Measurements from ENCODE around the gene SMG5. TPM values are rescaled to one million over a fixed set of nuclear protein-coding genes. Genes with fewer than 3 reads are reported as not detected.
A peak's percentile ranks its signal among the peaks of the same experiment; 100 is the strongest.

The SMG5 gene
- total RNA-seq, 2 experiments from 2014 or later, result 89.4 to 103 TPM

DNA sequence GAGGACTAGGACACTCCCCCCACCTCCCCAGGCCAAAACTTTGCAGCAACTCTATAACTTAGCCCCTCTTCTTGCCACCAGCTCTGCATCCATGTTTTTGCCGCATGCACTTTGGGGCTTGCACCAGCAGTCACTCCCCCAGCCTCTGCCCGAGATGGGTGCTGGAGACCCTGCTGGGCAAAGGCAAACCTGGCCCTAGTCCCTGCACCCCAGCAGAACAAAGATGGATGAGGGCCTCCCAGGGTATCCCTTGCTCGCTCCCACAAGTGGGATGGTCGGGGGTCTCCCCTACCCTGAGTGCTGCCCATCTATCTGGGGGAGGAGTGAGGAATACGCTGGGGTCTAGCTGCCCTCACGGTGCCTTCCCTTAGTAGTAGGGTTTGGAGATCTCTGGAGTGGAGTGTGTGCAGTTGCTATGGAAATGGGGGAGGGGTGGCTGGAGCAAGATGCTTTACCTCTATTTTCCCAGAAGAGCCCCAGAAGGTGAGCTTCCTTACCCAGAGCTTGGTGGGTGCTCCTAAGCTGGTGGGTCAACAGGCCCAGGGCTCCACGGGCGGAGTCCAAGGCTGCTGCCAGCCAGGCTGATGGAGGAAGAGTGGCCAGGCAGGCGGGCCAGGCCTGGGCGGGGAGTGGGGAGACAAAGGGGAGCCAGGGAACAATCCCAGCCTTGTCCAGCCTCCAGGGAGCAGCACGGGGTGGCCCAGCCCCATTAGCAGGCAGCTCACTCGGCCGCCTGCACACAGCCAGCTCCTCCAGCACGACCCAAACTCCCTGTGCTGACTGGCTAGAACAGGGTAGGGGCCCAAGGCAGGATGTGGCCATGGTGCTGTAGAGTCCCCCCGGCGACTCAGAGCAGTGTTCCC is 34.9 kb downstream of the SMG5 start, which contains the start of gene PAQR6:
TSS of gene PAQR6 (minus strand) at position 597 of the 863 bp plus-strand sequence. CDS start 1,325 bp downstream, outside the sequence.
- Mint-ChIP-seq H3K4me1 (peaks cover 36% of the 10 kb centered on the region), H3K27me3 (no peaks in the 10 kb centered on the region), H3K27ac (peak within 1 kb of the TSS; percentile 65), H3K9me3 (ENCODE audit: low read depth) (no peaks in the 10 kb centered on the region), H3K36me3 (peaks cover 2% of the 10 kb centered on the region), H3K4me3 (no peak within 1 kb of the TSS)
- no peak for DNase-seq
- ATAC-seq, result no peak
- CTCF ChIA-PET, result interaction anchor here (1.3 to 3.6 kb wide), 3 partner anchors 9 to 22 kb away, joined by 3 to 22 read pairs (median 4); no protein-coding TSS in a partner anchor

DNA sequence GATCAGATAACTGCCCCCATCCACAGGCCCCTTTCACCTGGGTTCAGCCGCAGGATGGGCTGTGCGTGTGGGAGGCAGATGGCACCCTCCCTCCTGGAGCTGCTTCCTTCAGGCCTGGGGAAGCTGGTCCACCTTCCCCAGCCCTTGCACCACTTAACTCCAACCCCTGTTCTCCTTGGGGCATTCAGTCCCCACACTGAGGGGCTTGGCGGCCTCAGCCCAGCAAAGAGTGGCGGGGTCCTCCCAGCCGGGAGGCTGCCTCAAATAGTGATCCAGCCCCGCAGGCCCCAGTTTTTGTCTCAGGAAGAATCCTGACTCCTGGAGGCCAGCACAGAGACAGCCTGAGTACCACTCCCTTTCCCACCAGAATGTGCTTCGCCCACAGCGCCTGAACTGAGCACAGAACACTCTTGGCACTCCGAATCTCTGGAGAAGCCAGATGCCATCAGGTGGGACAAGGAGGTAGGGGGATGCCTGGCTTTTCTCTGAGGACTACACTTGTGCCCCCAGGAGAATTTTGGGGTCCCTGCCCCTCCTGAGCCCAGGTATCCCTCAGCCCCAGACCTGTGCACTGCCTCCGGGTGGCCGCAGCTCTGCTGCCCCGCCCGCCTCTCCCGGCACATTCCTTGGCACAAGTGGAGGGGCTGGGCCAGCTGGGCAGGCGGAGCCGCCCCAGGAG is 35.7 kb downstream of the SMG5 start:
- H3K4me3 Mint-ChIP-seq, result no peak overlapping the region
- H3K27me3 Mint-ChIP-seq, result no peaks in the 10 kb centered on the region
- peaks cover 30% of the 10 kb centered on the region for H3K4me1 Mint-ChIP-seq
- DNase-seq (no peak), ATAC-seq (no peak)
- H3K36me3 Mint-ChIP-seq, result no peaks in the 10 kb centered on the region
- no peaks in the 10 kb centered on the region for H3K9me3 Mint-ChIP-seq (ENCODE audit: low read depth)
- H3K27ac Mint-ChIP-seq, result no peak overlapping the region
- CTCF ChIA-PET, result interaction anchor here (0.9 to 3.6 kb wide), 3 partner anchors 21 to 180 kb away, joined by 3 to 22 read pairs (median 5); no protein-coding TSS in a partner anchor

DNA sequence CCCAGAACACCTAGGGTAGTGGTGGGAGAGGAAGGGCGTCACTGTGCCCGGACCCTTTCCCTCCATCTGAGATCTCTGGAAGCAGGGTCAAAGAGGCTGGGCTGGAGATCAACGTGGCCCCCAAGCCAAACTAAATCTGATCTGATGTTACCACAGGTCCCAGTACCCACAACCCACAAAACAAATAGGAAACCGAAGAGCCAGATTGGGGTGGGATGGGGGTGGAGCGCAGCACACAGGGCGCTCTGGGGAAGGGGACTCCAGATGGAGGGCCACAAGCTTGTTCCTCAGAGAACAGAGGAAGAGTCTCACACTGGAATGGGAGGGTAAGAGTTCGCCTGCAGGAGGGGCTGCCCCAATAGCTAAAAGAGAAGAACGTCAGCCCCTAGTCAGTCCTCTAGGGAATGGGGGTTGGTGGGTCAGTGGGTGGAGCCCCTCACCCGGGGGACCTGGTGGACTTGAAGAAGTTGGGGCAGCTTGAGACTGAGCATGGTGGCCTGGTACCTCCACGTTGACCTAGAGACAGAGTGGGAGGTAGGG is 36.3 kb downstream of the SMG5 start:
- Mint-ChIP-seq H3K4me1 (peaks cover 26% of the 10 kb centered on the region), H3K27me3 (no peaks in the 10 kb centered on the region), H3K36me3 (no peaks in the 10 kb centered on the region), H3K4me3 (no peak overlapping the region), H3K9me3 (ENCODE audit: low read depth) (no peaks in the 10 kb centered on the region), H3K27ac (peak overlapping the region; percentile 32)
- peak; percentile 2 for ATAC-seq
- CTCF ChIA-PET, result interaction anchor here (0.9 to 3.6 kb wide), 6 partner anchors 14 to 180 kb away, joined by 3 to 22 read pairs (median 4); no protein-coding TSS in a partner anchor
- DNase-seq, result no peak

DNA sequence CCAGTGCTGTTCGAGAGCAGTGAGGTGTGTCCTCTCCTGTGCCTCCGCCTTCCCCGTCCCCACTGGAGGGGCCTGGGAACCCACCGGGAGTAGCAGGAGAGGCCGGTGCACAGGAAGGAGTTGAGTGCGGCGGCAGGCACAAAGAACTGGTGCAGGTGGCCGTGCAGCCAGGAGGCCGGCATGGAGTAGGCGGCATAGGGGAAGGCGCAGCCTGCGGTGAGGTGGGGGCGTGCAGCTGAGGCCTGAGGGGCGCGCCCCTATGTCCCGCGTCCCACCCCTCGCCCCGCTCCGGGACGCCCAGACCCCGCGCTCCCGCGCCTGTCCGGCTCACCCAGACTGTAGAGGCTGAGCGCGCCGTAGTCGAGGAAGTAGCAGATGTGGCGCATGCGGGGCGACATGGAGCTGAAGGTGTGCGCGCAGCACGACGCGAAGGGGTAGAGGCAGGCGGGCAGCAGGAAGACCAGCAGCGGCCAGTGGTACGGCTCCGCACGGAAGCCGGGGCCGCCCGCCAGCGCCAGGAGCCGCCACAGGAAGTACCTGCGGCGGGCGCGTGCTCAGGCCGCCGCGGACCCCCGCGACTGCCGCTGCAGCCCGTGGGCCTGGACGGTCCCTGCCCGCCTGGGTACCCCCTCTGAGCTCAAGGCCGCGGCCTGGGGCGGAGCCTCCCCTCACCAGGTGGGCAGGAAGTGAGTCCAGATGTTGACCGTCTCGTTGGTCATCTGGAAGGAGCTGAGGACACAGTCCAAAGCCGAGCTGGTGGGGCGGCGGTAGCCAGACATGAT is 37.0 kb downstream of the SMG5 start:
- CTCF ChIA-PET, result interaction anchor here (0.9 to 3.6 kb wide), 6 partner anchors 14 to 179 kb away, joined by 3 to 22 read pairs (median 4); no protein-coding TSS in a partner anchor
- peaks cover 26% of the 10 kb centered on the region for H3K4me1 Mint-ChIP-seq
- H3K27me3 Mint-ChIP-seq, result no peaks in the 10 kb centered on the region
- DNase-seq (peak; percentile 61), ATAC-seq (peak; percentile 75)
- H3K27ac Mint-ChIP-seq, result peak overlapping the region; percentile 78
- peak overlapping the region; percentile 74 for H3K4me3 Mint-ChIP-seq
- no peaks in the 10 kb centered on the region for H3K9me3 Mint-ChIP-seq (ENCODE audit: low read depth)
- peaks cover under 1% of the 10 kb centered on the region for H3K36me3 Mint-ChIP-seq

DNA sequence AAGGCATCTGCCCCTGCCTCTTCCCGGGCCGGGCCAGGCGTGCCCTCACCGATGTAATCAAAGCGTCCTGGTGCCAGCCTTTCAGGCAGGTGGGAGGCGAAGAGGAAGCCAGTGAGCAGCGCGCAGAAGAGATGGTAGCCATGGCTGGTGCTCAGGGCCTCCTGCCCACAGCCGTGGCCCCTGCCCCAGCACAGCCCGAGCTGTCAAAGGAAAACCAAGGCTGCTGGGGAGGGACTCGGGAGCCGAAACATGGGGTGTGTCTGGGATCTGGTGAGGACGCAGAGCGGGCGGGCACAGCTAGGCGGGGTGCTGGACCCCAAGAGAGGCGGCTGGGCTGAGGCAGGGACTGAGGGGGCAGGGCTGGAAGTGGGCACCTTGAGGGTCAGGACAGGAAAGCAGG is 37.9 kb downstream of the SMG5 start:
- ATAC-seq (no peak), DNase-seq (no peak)
- Mint-ChIP-seq H3K4me3 (peak overlapping the region; percentile 74), H3K27ac (peak overlapping the region; percentile 78), H3K4me1 (peaks cover 26% of the 10 kb centered on the region), H3K27me3 (no peaks in the 10 kb centered on the region), H3K36me3 (peaks cover 5% of the 10 kb centered on the region), H3K9me3 (ENCODE audit: low read depth) (no peaks in the 10 kb centered on the region)
- CTCF ChIA-PET, result interaction anchor here (0.7 to 3.6 kb wide), 3 partner anchors 19 to 148 kb away, joined by 3 to 22 read pairs (median 5); no protein-coding TSS in a partner anchor

DNA sequence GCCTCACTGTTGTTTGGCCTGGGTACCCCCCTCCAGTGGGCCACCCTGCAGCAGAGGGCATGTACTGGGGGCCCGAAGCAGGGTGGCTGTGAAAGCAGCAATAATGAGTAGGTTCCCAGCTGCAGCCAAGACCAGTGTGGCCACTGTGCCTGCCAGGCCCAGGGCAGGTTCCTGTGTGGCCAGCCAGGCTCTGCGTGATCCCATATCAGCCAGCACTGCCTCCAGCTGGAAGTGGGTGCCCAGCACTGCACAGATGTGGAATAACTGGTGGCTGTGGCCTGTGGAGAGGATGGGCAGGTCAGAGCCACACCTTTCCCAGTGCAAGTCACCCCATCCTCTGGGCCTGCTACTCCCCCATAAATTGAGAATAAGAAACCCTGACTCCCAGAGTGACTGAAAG is 38.5 kb downstream of the SMG5 start:
- Mint-ChIP-seq H3K27ac (no peak overlapping the region), H3K4me3 (no peak overlapping the region), H3K9me3 (ENCODE audit: low read depth) (no peaks in the 10 kb centered on the region), H3K36me3 (peaks cover 6% of the 10 kb centered on the region), H3K4me1 (peaks cover 26% of the 10 kb centered on the region), H3K27me3 (no peaks in the 10 kb centered on the region)
- CTCF ChIA-PET, result no interaction called here
- ATAC-seq (no peak), DNase-seq (no peak)

DNA sequence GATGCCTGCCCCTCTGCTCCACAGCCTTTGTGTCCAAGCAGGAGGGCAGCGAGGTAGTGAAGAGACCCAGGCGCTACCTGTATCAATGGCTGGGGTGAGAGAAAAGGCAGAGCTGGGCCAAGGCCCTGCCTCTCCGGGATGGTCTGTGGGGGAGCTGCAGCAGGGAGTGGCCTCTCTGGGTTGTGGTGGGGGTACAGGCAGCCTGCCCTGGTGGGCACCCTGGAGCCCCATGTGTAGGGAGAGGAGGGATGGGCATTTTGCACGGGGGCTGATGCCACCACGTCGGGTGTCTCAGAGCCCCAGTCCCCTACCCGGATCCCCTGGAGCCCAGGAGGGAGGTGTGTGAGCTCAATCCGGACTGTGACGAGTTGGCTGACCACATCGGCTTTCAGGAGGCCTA is 39.9 kb downstream of the SMG5 start:
- H3K4me1 Mint-ChIP-seq, result peaks cover 26% of the 10 kb centered on the region
- no peak overlapping the region for H3K4me3 Mint-ChIP-seq
- no peaks in the 10 kb centered on the region for H3K27me3 Mint-ChIP-seq
- ATAC-seq, result no peak
- DNase-seq, result no peak
- H3K9me3 Mint-ChIP-seq (ENCODE audit: low read depth), result no peaks in the 10 kb centered on the region
- CTCF ChIA-PET, result no interaction called here
- H3K36me3 Mint-ChIP-seq, result peaks cover 12% of the 10 kb centered on the region
- no peak overlapping the region for H3K27ac Mint-ChIP-seq

DNA sequence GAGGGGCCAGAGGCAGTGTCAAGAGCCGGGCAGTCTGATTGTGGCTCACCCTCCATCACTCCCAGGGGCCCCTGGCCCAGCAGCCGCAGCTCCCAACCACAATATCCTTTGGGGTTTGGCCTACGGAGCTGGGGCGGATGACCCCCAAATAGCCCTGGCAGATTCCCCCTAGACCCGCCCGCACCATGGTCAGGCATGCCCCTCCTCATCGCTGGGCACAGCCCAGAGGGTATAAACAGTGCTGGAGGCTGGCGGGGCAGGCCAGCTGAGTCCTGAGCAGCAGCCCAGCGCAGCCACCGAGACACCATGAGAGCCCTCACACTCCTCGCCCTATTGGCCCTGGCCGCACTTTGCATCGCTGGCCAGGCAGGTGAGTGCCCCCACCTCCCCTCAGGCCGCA is 40.7 kb downstream of the SMG5 start, which contains the start of gene BGLAP:
TSS of gene BGLAP (plus strand) at position 259 of the 400 bp plus-strand sequence. CDS start at position 307, 48 bp downstream.
- Mint-ChIP-seq H3K9me3 (ENCODE audit: low read depth) (no peaks in the 10 kb centered on the region), H3K36me3 (peaks cover 16% of the 10 kb centered on the region), H3K4me1 (peaks cover 26% of the 10 kb centered on the region), H3K27me3 (no peaks in the 10 kb centered on the region), H3K4me3 (no peak within 1 kb of the TSS), H3K27ac (no peak within 1 kb of the TSS)
- DNase-seq, result no peak
- no peak for ATAC-seq
- CTCF ChIA-PET, result interaction anchor here (0.8 to 1.2 kb wide), 2 partner anchors 19 to 144 kb away, joined by 3 read pairs; no protein-coding TSS in a partner anchor

DNA sequence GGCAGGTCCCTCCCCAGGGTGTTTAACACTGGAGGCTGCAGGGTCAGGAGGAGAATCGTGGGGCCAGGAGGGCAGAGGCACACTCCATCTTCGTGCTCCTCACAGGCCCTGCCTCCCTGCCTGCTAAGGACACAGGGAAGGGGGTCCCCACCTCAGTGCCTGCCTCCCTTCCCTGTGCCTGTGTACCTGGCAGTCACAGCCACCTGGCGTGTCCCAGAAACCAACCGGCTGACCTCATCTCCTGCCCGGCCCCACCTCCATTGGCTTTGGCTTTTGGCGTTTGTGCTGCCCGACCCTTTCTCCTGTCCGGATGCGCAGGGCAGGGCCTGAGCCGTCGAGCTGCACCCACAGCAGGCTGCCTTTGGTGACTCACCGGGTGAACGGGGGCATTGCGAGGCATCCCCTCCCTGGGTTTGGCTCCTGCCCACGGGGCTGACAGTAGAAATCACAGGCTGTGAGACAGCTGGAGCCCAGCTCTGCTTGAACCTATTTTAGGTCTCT is 41.3 kb downstream of the SMG5 start:
- DNase-seq, result no peak
- Mint-ChIP-seq H3K27ac (no peak overlapping the region), H3K9me3 (ENCODE audit: low read depth) (no peaks in the 10 kb centered on the region), H3K4me3 (no peak overlapping the region), H3K36me3 (peaks cover 19% of the 10 kb centered on the region), H3K27me3 (no peaks in the 10 kb centered on the region), H3K4me1 (peaks cover 25% of the 10 kb centered on the region)
- no peak for ATAC-seq
- CTCF ChIA-PET, result interaction anchor here (0.8 to 1.2 kb wide), 2 partner anchors 20 to 144 kb away, joined by 3 read pairs; no protein-coding TSS in a partner anchor

DNA sequence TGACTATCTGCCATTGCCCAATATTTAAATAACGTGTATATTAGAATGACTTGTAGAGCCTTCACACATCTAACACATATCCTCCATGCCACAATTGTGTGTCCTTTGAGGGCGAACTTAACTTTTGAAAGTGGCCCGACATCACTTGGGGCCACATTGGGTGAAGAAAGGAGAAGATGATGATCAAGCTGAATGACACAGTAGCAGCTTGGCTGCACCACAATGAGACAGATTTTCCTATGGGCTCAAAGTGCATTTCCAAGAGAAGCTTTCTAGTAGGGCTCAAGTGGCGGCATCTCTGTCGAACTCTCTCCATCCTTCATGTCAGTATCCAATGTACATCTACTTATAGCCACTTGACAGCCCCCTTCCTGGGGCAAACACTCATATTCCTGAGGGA is 44.4 kb downstream of the SMG5 start:
- H3K36me3 Mint-ChIP-seq, result peaks cover 29% of the 10 kb centered on the region
- H3K4me1 Mint-ChIP-seq, result peaks cover 5% of the 10 kb centered on the region
- H3K27me3 Mint-ChIP-seq, result no peaks in the 10 kb centered on the region
- no peaks in the 10 kb centered on the region for H3K9me3 Mint-ChIP-seq (ENCODE audit: low read depth)
- no peak overlapping the region for H3K4me3 Mint-ChIP-seq
- CTCF ChIA-PET, result interaction anchor here (0.5 to 1.4 kb wide), 5 partner anchors 11 to 208 kb away, joined by 3 to 7 read pairs (median 4); no protein-coding TSS in a partner anchor
- no peak overlapping the region for H3K27ac Mint-ChIP-seq
- ATAC-seq, result no peak
- no peak for DNase-seq

DNA sequence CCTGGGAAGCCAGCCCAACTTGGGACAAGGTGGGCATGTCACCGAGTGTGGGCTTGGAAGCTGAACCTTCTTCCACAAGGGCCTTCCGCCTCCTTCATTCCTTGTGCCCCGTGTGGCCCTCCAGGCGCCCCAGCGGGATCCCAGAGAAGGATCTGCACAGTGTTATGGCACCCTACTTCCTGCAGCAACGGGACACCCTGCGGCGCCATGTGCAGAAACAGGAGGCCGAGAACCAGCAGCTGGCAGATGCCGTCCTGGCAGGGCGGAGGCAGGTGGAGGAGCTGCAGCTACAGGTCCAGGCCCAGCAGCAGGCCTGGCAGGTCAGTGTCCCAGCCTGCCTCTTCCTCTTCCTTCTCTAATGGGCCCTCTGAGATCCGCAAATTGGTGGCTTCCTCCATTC is 46.5 kb downstream of the SMG5 start:
- no peak overlapping the region for H3K4me3 Mint-ChIP-seq
- H3K4me1 Mint-ChIP-seq, result peaks cover 1% of the 10 kb centered on the region
- peaks cover 29% of the 10 kb centered on the region for H3K36me3 Mint-ChIP-seq
- H3K27me3 Mint-ChIP-seq, result no peaks in the 10 kb centered on the region
- H3K9me3 Mint-ChIP-seq (ENCODE audit: low read depth), result no peaks in the 10 kb centered on the region
- CTCF ChIA-PET, result no interaction called here
- no peak for ATAC-seq
- no peak for DNase-seq
- H3K27ac Mint-ChIP-seq, result no peak overlapping the region

DNA sequence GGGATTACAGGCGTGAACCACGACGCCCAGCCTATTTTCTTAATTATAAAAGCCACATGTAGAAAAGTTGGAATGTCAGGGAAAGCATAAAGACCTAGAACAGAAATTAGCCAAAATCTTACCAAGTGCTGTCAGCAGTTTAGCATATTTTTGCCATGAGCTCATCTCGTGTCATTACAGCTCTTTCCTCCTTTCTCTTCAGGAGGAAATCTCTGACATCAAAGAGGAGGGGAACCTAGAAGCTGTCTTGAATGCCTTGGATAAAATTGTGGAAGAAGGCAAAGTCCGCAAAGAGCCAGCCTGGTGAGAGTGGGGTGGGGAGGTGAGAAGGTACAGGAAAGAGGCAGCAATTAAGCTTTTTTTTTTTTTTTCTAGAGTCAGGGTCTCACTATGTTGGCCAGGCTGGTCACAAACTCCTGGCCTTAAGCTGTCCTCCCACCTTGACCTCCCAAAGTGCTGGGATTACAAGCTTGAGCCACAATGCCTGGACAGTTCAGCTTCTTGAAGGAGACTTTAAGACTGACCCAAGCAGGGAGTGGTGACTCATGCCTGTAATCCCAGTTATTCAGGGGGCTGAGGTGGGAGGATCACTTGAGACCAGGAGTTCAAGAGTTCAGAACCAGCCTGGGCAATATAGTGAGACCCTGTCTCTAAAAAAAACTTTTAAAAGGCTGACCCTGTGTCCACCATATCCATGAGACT is 49.0 kb downstream of the SMG5 start:
- CTCF ChIA-PET, result interaction anchor here (0.5 to 1.3 kb wide), 6 partner anchors 18 to 649 kb away, joined by 3 to 4 read pairs (median 3); no protein-coding TSS in a partner anchor
- no peak overlapping the region for H3K4me3 Mint-ChIP-seq
- peaks cover 36% of the 10 kb centered on the region for H3K36me3 Mint-ChIP-seq

More for the DNA sequence above, 49.0 kb downstream of the SMG5 start:
- Mint-ChIP-seq H3K27me3 (no peaks in the 10 kb centered on the region), H3K9me3 (ENCODE audit: low read depth) (no peaks in the 10 kb centered on the region), H3K27ac (no peak overlapping the region), H3K4me1 (peaks cover 12% of the 10 kb centered on the region)
- DNase-seq (no peak), ATAC-seq (no peak)
